CD4-positive, alpha-beta memory T cell (primary cell): ENCODE measurements around the gene MAD1L1. TPM values are rescaled to one million over a fixed set of nuclear protein-coding genes. Genes with fewer than 3 reads are reported as not detected.
A peak's percentile ranks its signal among the peaks of the same experiment; 100 is the strongest.

ENCODE experiments used
- CTCF ChIA-PET: fragments of 350-600 bp; sonication (Branson Sonifier 250); formaldehyde crosslinking; loops from one replicate; lab custom pipeline; 2021; ENCODE audit warnings: inconsistent platforms; ENCODE audit not compliant: partially characterized antibody; lab: Charles Lee
- POLR2A ChIA-PET: fragments of 350-600 bp; sonication (Branson Sonifier 250); formaldehyde crosslinking; loops from one replicate; lab custom pipeline; 2021; ENCODE audit not compliant: partially characterized antibody; lab: Charles Lee
- DNase-seq, 5 donors: peaks; one replicate each; pipeline versions ENCODE4 v3.0.0 to v3.0.0-alpha.2; 2020 to 2022; ENCODE audit warnings: mixed read lengths in 1 of 5
- H3K27ac ChIP-seq: one replicate; pipeline ENCODE4 v1.7.0; 2013; ENCODE audit warnings: low read depth, low read length
- H3K27me3 ChIP-seq: 2 replicates; pipeline ENCODE4 v1.7.0; 2013; ENCODE audit warnings: mild to moderate bottlenecking, low read length, moderate library complexity; ENCODE audit not compliant: insufficient read depth
- H3K36me3 ChIP-seq: 2 replicates; pipeline ENCODE4 v1.7.0; 2013; ENCODE audit warnings: mild to moderate bottlenecking, low read length, moderate library complexity; ENCODE audit not compliant: insufficient read depth
- H3K4me1 ChIP-seq: 2 replicates; pipeline ENCODE4 v1.7.0; 2013; ENCODE audit warnings: mild to moderate bottlenecking, low read length, moderate library complexity; ENCODE audit not compliant: insufficient read depth
- H3K4me3 ChIP-seq, 2 donors: one replicate each; pipeline ENCODE4 v1.7.0; 2013; ENCODE audit warnings: low read length in 2 of 2, mild to moderate bottlenecking in 1 of 2
- H3K9me3 ChIP-seq, 2 donors: one replicate each; pipeline ENCODE4 v1.7.0; 2013; ENCODE audit warnings: low read length in 2 of 2, control low read depth in 1 of 2; ENCODE audit not compliant: control insufficient read depth in 1 of 2
- H3K27ac Mint-ChIP-seq, 7 donors: one replicate each; pipeline ENCODE4 v1.8.0; 2020 to 2021; ENCODE audit warnings: mixed read lengths in 7 of 7, mild to moderate bottlenecking in 6 of 7, inconsistent platforms in 3 of 7, moderate library complexity in 3 of 7
- H3K27me3 Mint-ChIP-seq, 2 donors: one replicate each; pipeline ENCODE4 v1.8.0; 2020 to 2021; ENCODE audit warnings: mixed read lengths in 2 of 2
- H3K36me3 Mint-ChIP-seq, 2 donors: one replicate each; pipeline ENCODE4 v1.8.0; 2020 to 2021; ENCODE audit warnings: mixed read lengths in 2 of 2, inconsistent platforms in 1 of 2, mild to moderate bottlenecking in 1 of 2
- H3K4me1 Mint-ChIP-seq, 4 donors: one replicate each; pipeline ENCODE4 v1.8.0; 2020 to 2021; ENCODE audit warnings: mixed read lengths in 4 of 4, mild to moderate bottlenecking in 1 of 4
- H3K4me3 Mint-ChIP-seq, 8 donors: one replicate each; pipeline ENCODE4 v1.8.0; 2020 to 2021; ENCODE audit warnings: mixed read lengths in 8 of 8, mild to moderate bottlenecking in 7 of 8, moderate library complexity in 6 of 8, inconsistent platforms in 3 of 8
- H3K9me3 Mint-ChIP-seq, 8 donors: one replicate each; pipeline ENCODE4 v1.8.0; 2020 to 2021; ENCODE audit warnings: mixed read lengths in 8 of 8, mild to moderate bottlenecking in 5 of 8, inconsistent platforms in 3 of 8, moderate library complexity in 1 of 8
- intact Hi-C: fragments of 100-400 bp; cut with micrococcal nuclease; formaldehyde crosslinking; loops from one replicate; pipeline ENCODE4 v1.15.1; 2023
- polyA plus RNA-seq, 2 donors: library from polyadenylated mRNA; unstranded; fragments of 300-500 nt; fragmentation: Illumina TruSeq; gene quantifications; one replicate each; pipeline ENCODE4 v1.2.3, GENCODE V29; 2021
- total RNA-seq, 2 experiments: library from RNA; stranded (reverse); gene quantifications; one replicate each; pipeline ENCODE4 v1.2.3, GENCODE V29; 2021

Gene MAD1L1
- total and polyA plus RNA-seq, 4 experiments from 2014 or later = 89.9 to 132 (median 110) TPM

DNA sequence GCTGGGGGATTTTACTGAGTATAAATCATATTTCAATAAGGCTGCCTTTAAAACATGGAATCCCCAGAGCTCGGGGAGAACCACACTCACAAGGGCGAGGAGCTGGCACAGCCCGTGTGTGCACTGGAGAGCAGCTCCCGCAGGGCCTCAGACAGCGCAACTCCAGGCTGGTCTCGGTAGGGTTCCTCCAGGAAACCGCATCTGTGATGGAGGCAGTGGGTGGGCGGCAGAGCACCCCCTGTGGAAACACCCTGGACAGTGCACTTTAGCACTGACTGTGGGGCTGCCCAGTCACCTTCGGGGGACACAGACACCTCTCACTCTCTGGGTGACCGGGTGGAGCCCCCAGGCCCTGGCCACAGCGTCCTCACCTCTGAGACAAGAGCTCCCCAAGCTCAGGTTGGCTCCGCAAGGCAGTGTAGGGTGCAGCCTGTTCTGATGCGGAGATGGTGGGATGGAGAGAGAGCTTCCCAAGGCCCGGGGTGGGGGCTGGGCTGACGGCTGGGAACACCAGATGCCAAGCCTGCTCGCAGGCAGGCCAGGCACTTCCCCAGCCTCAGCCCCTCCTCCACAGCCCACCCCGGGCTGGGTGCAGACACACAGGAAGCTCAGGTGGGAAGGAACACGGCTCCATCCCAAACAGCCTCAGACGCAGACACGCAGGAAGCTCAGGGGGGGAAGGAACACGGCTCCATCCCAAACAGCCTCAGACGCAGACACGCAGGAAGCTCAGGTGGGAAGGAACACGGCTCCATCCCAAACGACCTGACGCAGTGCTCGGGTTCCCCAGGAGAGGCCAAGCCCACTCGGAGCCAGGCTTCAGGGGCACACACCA is 224.4 kb downstream of the MAD1L1 start:
- peak overlapping the region in 1 of 7 donors; percentile 66 for H3K27ac Mint-ChIP-seq
- H3K9me3 Mint-ChIP-seq = no peaks in the 10 kb centered on the region
- POLR2A ChIA-PET = no interaction called here
- intact Hi-C loops = no loop called here
- H3K4me3 Mint-ChIP-seq = no peak overlapping the region
- peaks cover 1 to 9% (median 6%) of the 10 kb centered on the region in 4 donors for H3K4me1 Mint-ChIP-seq
- H3K27me3 Mint-ChIP-seq = no peaks in the 10 kb centered on the region
- Histone ChIP-seq H3K9me3 (no peaks in the 10 kb centered on the region), H3K27ac (no peak overlapping the region), H3K4me1 (no peaks in the 10 kb centered on the region), H3K4me3 (no peak overlapping the region), H3K27me3 (no peaks in the 10 kb centered on the region), H3K36me3 (no peaks in the 10 kb centered on the region)
- CTCF ChIA-PET = no interaction called here
- H3K36me3 Mint-ChIP-seq = peaks cover 5 to 10% of the 10 kb centered on the region in 2 donors
- DNase-seq = no peak

DNA sequence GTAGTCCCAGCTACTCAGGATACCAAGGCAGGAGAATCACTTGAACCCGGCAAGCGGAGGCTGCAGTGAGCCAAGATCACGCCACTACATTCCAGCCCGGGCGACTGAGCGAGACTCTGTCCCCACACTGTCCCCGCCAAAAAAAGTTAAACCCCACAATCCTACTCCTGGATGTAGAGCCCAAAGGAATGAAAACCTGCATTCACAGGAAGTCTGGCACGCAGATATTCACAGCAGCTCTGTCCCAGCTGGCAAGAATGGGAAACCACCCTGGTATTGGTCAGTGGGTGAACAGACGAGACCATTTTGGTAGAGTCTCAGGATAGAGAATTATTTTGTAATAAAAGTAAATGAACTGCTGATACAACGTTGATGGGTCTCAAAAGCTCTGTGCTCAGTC is 225.2 kb downstream of the MAD1L1 start:
- H3K4me1 ChIP-seq = no peaks in the 10 kb centered on the region
- H3K27me3 Mint-ChIP-seq = no peaks in the 10 kb centered on the region
- no peaks in the 10 kb centered on the region for H3K9me3 Mint-ChIP-seq
- no peak overlapping the region for H3K4me3 Mint-ChIP-seq
- no peaks in the 10 kb centered on the region for H3K27me3 ChIP-seq
- H3K4me1 Mint-ChIP-seq = peaks cover 1 to 9% (median 5%) of the 10 kb centered on the region in 4 donors
- no peak overlapping the region for H3K27ac ChIP-seq
- H3K9me3 ChIP-seq = no peaks in the 10 kb centered on the region
- peaks cover 4 to 5% of the 10 kb centered on the region in 2 donors for H3K36me3 Mint-ChIP-seq
- ChIA-PET CTCF (no interaction called here), POLR2A (no interaction called here)
- H3K4me3 ChIP-seq = no peak overlapping the region
- DNase-seq = no peak
- intact Hi-C loops = no loop called here
- peak overlapping the region in 1 of 7 donors; percentile 66 for H3K27ac Mint-ChIP-seq
- H3K36me3 ChIP-seq = no peaks in the 10 kb centered on the region

DNA sequence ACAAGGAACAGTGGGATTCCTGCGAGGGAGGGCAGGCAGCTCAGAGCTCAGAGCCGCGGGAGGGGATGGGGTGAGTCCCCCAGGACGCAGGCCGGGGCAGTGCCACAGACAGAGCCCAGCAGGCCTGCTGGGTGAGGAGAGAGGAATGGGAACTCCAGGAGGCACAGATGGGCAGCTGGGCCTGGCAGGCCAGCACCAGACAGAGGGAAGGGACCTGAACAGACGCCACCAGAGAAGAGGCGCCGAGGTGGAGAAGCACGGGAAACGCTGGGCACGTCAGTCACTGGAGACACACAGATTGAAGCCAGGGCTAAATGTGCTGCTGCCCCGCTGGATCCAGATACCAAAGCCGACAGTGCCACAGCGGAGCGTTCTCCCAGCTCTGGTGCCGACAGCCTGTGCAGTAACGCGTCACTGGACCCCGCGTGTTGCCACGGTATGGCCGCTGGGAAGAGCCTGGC is 225.8 kb downstream of the MAD1L1 start:
- no peaks in the 10 kb centered on the region for H3K9me3 Mint-ChIP-seq
- Histone ChIP-seq H3K9me3 (no peaks in the 10 kb centered on the region), H3K4me3 (no peak overlapping the region), H3K36me3 (no peaks in the 10 kb centered on the region), H3K27me3 (no peaks in the 10 kb centered on the region), H3K27ac (no peak overlapping the region), H3K4me1 (no peaks in the 10 kb centered on the region)
- DNase-seq = no peak
- H3K36me3 Mint-ChIP-seq = peaks cover under 1 to 2% of the 10 kb centered on the region in 2 donors
- ChIA-PET POLR2A (no interaction called here), CTCF (no interaction called here)
- H3K4me3 Mint-ChIP-seq = no peak overlapping the region
- peaks cover 1 to 9% (median 5%) of the 10 kb centered on the region in 4 donors for H3K4me1 Mint-ChIP-seq
- no peak overlapping the region for H3K27ac Mint-ChIP-seq
- no peaks in the 10 kb centered on the region for H3K27me3 Mint-ChIP-seq
- intact Hi-C loops = no loop called here

DNA sequence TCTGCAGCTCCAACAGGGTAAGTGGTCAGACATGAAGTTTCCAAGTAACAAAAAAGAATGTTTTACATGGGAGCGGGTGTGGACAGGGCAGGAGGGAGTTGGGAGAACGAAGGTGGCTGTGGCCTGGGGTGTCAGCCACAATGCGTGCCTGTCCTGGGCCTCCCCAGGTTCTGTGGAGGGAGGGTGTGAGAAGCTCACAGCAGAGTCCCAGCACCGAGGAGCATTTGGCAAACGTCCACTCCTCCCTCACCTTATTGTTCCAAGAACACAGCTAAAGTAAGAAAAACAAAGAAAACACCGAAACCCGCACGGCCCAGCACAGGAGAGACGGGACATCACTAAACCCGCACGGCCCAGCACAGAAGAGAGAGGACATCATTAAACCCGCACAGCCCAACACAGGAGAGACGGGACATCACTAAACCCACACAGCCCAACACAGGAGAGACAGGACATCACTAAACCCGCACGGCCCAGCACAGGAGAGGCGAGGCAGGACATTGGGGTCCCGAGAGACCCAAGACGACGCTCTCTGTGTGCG is 226.4 kb downstream of the MAD1L1 start:
- no peaks in the 10 kb centered on the region for H3K36me3 ChIP-seq
- no peaks in the 10 kb centered on the region for H3K9me3 ChIP-seq
- H3K4me3 ChIP-seq = no peak overlapping the region
- no peak overlapping the region for H3K4me3 Mint-ChIP-seq
- H3K9me3 Mint-ChIP-seq = no peaks in the 10 kb centered on the region
- peak overlapping the region in 3 of 7 donors; percentile 29 to 90 (median 48) for H3K27ac Mint-ChIP-seq
- no peak for DNase-seq
- POLR2A ChIA-PET = no interaction called here
- H3K27me3 ChIP-seq = no peaks in the 10 kb centered on the region
- H3K4me1 Mint-ChIP-seq = peaks cover 1 to 9% (median 5%) of the 10 kb centered on the region in 4 donors
- CTCF ChIA-PET = no interaction called here
- H3K27me3 Mint-ChIP-seq = no peaks in the 10 kb centered on the region
- peaks cover 0 to 2% of the 10 kb centered on the region in 2 donors for H3K36me3 Mint-ChIP-seq
- H3K4me1 ChIP-seq = no peaks in the 10 kb centered on the region
- H3K27ac ChIP-seq = no peak overlapping the region
- intact Hi-C loops = no loop called here

DNA sequence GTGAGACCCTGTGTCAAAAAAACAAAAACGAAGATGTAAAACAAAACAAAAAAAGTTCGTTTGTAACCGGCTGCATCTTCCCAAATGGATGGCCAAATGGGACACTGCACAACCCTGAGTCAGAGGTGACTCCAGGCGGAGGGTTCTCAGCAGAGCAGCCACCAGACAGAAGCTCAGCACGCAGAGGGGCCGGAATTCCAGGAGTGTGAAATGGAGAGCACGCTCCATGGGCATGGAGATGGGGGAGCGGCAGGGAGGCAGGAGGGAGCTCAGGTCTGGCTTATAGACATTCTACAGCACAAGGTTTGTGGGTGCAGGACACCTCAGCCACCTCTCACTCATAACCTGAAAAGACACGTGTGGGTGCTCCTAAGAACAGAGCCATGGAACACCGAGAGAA is 227.0 kb downstream of the MAD1L1 start:
- CTCF ChIA-PET = no interaction called here

DNA sequence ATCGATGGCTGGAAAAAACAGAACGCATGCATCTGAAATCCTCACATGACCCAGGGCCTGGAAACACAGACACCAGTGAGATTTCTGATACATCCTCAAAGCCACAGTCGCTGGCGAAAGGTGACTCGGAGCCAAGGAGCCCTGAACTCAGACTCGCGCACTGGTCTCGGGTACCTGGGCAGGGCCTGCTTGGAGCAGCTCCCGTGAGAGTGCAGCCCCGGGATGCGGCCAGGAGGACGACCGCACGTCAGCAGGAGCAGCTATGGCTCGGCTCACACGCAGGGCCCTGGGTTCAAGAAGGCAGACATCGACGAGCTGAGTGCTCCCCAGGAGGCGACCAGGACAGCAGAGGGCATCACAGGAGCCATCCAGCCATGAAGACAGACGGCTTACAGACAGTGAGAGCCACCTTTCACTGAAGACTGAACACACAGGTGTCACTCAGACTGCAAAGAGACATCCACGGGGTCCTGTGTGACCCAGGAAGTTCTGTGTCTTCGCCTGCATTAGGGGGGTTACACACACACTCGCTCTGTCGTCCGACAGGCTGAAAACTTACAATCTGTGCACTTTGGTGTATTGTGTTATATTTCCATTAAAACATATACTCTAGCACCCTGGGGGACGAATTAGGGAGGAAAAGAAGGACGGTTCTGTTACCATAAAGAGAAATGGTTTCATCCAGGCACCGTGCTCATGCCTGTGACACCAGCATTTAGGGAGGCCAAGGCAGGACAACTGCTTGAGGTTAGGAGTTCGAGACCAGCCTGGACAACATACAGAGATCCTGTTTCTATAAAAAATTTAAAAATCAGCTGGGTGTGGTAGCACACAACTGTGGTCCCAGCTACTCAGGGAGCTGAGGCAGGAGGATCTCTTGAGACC is 227.7 kb downstream of the MAD1L1 start:
- ChIA-PET CTCF (no interaction called here), POLR2A (no interaction called here)
- Histone ChIP-seq H3K27ac (no peak overlapping the region), H3K9me3 (no peaks in the 10 kb centered on the region), H3K4me3 (no peak overlapping the region), H3K27me3 (no peaks in the 10 kb centered on the region), H3K36me3 (no peaks in the 10 kb centered on the region), H3K4me1 (no peaks in the 10 kb centered on the region)
- Mint-ChIP-seq H3K4me1 (peaks cover 1 to 11% (median 5%) of the 10 kb centered on the region in 4 donors), H3K4me3 (no peak overlapping the region), H3K27ac (peak overlapping the region in 6 of 7 donors; percentile 12 to 68 (median 32)), H3K9me3 (no peaks in the 10 kb centered on the region), H3K36me3 (peaks cover 0 to 2% of the 10 kb centered on the region in 2 donors), H3K27me3 (no peaks in the 10 kb centered on the region)
- no peak for DNase-seq
- intact Hi-C loops = no loop called here

More for the DNA sequence above, 227.0 kb downstream of the MAD1L1 start:
- no peaks in the 10 kb centered on the region for H3K9me3 ChIP-seq
- Mint-ChIP-seq H3K36me3 (peaks cover 0 to 2% of the 10 kb centered on the region in 2 donors), H3K4me1 (peaks cover 1 to 9% (median 5%) of the 10 kb centered on the region in 4 donors), H3K27ac (peak overlapping the region in 4 of 7 donors; percentile 19 to 90 (median 52)), H3K27me3 (no peaks in the 10 kb centered on the region), H3K4me3 (no peak overlapping the region), H3K9me3 (no peaks in the 10 kb centered on the region)
- no peaks in the 10 kb centered on the region for H3K36me3 ChIP-seq
- POLR2A ChIA-PET = no interaction called here
- DNase-seq = no peak
- intact Hi-C loops = no loop called here
- no peak overlapping the region for H3K4me3 ChIP-seq
- no peaks in the 10 kb centered on the region for H3K27me3 ChIP-seq
- H3K4me1 ChIP-seq = no peaks in the 10 kb centered on the region
- no peak overlapping the region for H3K27ac ChIP-seq
